HCT116 (cell line): ENCODE data around the gene SLC27A2. TPM values are rescaled to one million over a fixed set of nuclear protein-coding genes. Genes with fewer than 3 reads are reported as not detected.

ENCODE experiments used
- ATAC-seq: fragments of 200-7000 bp; cut with Tn5 transposase; 2 replicates; pipeline ENCODE4 v1.9.1; 2020; ENCODE audit warnings: mild to moderate bottlenecking, moderate library complexity
- BruUV-seq: library from RNA; stranded (reverse); fragments of 400-500 nt; replicated peaks from 2 replicates; lab custom pipeline; 2021; lab: Mats Ljungman, UMichigan
- CTCF ChIA-PET: fragments of 300-600 bp; sonication (Branson Sonifier 250); formaldehyde crosslinking; loops from one replicate; lab custom pipeline; 2021; ENCODE audit warnings: antibody characterized with exemption; lab: Charles Lee
- POLR2A ChIA-PET: fragments of 300-600, 350-600 bp; sonication (Branson Sonifier 250); formaldehyde crosslinking; loops from one replicate; lab custom pipeline; 2021; ENCODE audit warnings: antibody characterized with exemption; lab: Charles Lee
- RAD21 ChIA-PET, 2 experiments: fragments of 300-600 bp; sonication (Branson Sonifier 250); formaldehyde crosslinking; loops; one replicate each; lab custom pipeline; 2023; ENCODE audit warnings: low total read pairs in 2 of 2; ENCODE audit not compliant: uncharacterized antibody in 2 of 2, unreplicated experiment in 2 of 2, low non-redundant PET in 1 of 2; lab: Charles Lee
- DNase-seq: peaks from one replicate; pipeline ENCODE4 v3.0.0-alpha.2; 2010; ENCODE audit warnings: low read depth, low spot score
- H2AFZ ChIP-seq: fragments of 200-600 bp; shearing (Covaris generic), sonication (generic); 2 replicates; pipeline ENCODE4 v1.6.1; 2017; ENCODE audit warnings: low read depth, mixed run types, mixed read lengths, antibody characterized with exemption, low read length; ENCODE audit not compliant: poor library complexity, severe bottlenecking
- H3K27ac ChIP-seq: 2 replicates; pipeline ENCODE4 v1.5.1; 2012; ENCODE audit warnings: low read depth, low read length
- H3K27me3 ChIP-seq: fragments of 200-600 bp; sonication (generic); 2 replicates; pipeline ENCODE4 v1.6.1; 2016; ENCODE audit warnings: mixed run types, low read length, mixed read lengths; ENCODE audit not compliant: insufficient read depth
- H3K36me3 ChIP-seq, 2 experiments: fragments of 200-500 bp in 1 of 2; fragments of 200-600 bp in 1 of 2; sonication (Bioruptor generic) in 1 of 2; sonication (generic) in 1 of 2; 2 replicates each; pipeline versions ENCODE4 v1.5.1 to v1.6.1; 2014 to 2016; ENCODE audit warnings: low read length in 2 of 2, inconsistent platforms in 1 of 2, mixed read lengths in 1 of 2, mixed run types in 1 of 2; ENCODE audit not compliant: insufficient read depth in 2 of 2, control insufficient read depth in 1 of 2
- H3K4me1 ChIP-seq, 2 experiments: fragments of 200-600 bp in 1 of 2; sonication (generic) in 1 of 2; 2 replicates each; pipeline versions ENCODE4 v1.5.1 to v1.6.1; 2012 to 2017; ENCODE audit warnings: low read length in 2 of 2, inconsistent platforms in 1 of 2, mild to moderate bottlenecking in 1 of 2, mixed read lengths in 1 of 2, mixed run types in 1 of 2, moderate library complexity in 1 of 2; ENCODE audit not compliant: insufficient read depth in 2 of 2, control insufficient read depth in 1 of 2
- H3K4me2 ChIP-seq: fragments of 200-600 bp; sonication (generic); 2 replicates; pipeline ENCODE4 v1.6.1; 2017; ENCODE audit warnings: mixed run types, low read length, mixed read lengths
- H3K4me3 ChIP-seq, 2 experiments: fragments of 200-600 bp in 1 of 2; sonication (generic) in 1 of 2; replicated peaks in 1 of 2; 2 replicates each; pipeline ENCODE4 v1.5.1; 2011 to 2016; ENCODE audit warnings: low read length in 2 of 2, control low read depth in 1 of 2, low read depth in 1 of 2, mild to moderate bottlenecking in 1 of 2, mixed read lengths in 1 of 2, mixed run types in 1 of 2
- H3K79me2 ChIP-seq: fragments of 200-600 bp; sonication (generic); 2 replicates; pipeline ENCODE4 v1.6.1; 2017; ENCODE audit warnings: mild to moderate bottlenecking, mixed run types, low read length, moderate library complexity, mixed read lengths; ENCODE audit not compliant: insufficient read depth
- H3K9ac ChIP-seq: fragments of 200-600 bp; sonication (generic); 2 replicates; pipeline ENCODE4 v1.6.1; 2016; ENCODE audit warnings: low read length, mixed read lengths
- H3K9me2 ChIP-seq: fragments of 200-600 bp; sonication (generic), shearing (Covaris generic); 2 replicates; pipeline ENCODE4 v1.6.1; 2017; ENCODE audit warnings: mixed run types, mild to moderate bottlenecking, moderate library complexity; ENCODE audit not compliant: insufficient read depth
- H3K9me3 ChIP-seq, 2 experiments: fragments of 200-500 bp in 1 of 2; fragments of 200-600 bp in 1 of 2; sonication (Bioruptor generic) in 1 of 2; sonication (generic) in 1 of 2; 2 replicates each; pipeline ENCODE4 v1.6.1; 2014 to 2017; ENCODE audit warnings: low read length in 2 of 2, mixed read lengths in 2 of 2, inconsistent platforms in 1 of 2, low read depth in 1 of 2, mild to moderate bottlenecking in 1 of 2, mixed run types in 1 of 2, moderate library complexity in 1 of 2; ENCODE audit not compliant: control insufficient read depth in 1 of 2, insufficient read depth in 1 of 2
- H4K20me1 ChIP-seq: fragments of 200-600 bp; sonication (generic), shearing (Covaris generic); 2 replicates; pipeline ENCODE4 v1.6.1; 2017; ENCODE audit warnings: mixed run types, mild to moderate bottlenecking, moderate library complexity; ENCODE audit not compliant: insufficient read depth
- CBX3 ChIP-seq: IDR thresholded peaks from 2 replicates; pipeline ENCODE4 v1.6.1; 2012; ENCODE audit warnings: low read depth
- CTCF ChIP-seq, 3 experiments: fragments of 200-600 bp in 1 of 3; sonication (generic) in 1 of 3; IDR thresholded peaks in 2 of 3; conservative IDR thresholded peaks in 1 of 3; 2 replicates each; pipeline ENCODE4 v1.5.1; 2012 to 2017; ENCODE audit warnings: low read depth in 2 of 3, low read length in 2 of 3, antibody characterized with exemption in 1 of 3, borderline replicate concordance in 1 of 3, control low read depth in 1 of 3, mild to moderate bottlenecking in 1 of 3, mixed read lengths in 1 of 3, mixed run types in 1 of 3, moderate library complexity in 1 of 3; ENCODE audit not compliant: insufficient read depth in 1 of 3
- EGR1 ChIP-seq: IDR thresholded peaks from 2 replicates; pipeline ENCODE4 v1.6.1; 2012; ENCODE audit warnings: low read depth
- ELF1 ChIP-seq: IDR thresholded peaks from 2 replicates; pipeline ENCODE4 v1.6.1; 2012; ENCODE audit warnings: low read depth, borderline replicate concordance
- FOSL1 ChIP-seq: IDR thresholded peaks from 2 replicates; pipeline ENCODE4 v1.6.1; 2012; ENCODE audit warnings: low read depth
- JUND ChIP-seq: IDR thresholded peaks from 2 replicates; pipeline ENCODE4 v1.6.1; 2012
- POLR2A ChIP-seq: IDR thresholded peaks from 2 replicates; pipeline ENCODE4 v1.7.0; 2011; ENCODE audit warnings: borderline replicate concordance; ENCODE audit not compliant: insufficient read depth, insufficient read length; ENCODE audit errors: extremely low read depth
- POLR2AphosphoS5 ChIP-seq: IDR thresholded peaks from 2 replicates; pipeline ENCODE4 v1.6.1; 2011; ENCODE audit warnings: mild to moderate bottlenecking, low read depth, low read length, moderate library complexity
- SIN3A ChIP-seq: IDR thresholded peaks from 2 replicates; pipeline ENCODE4 v1.6.1; 2012; ENCODE audit warnings: low read depth
- SP1 ChIP-seq: IDR thresholded peaks from 2 replicates; pipeline ENCODE4 v1.6.1; 2012; ENCODE audit warnings: low read depth
- SRF ChIP-seq: IDR thresholded peaks from 2 replicates; pipeline ENCODE4 v1.6.1; 2012; ENCODE audit warnings: low read depth
- intact Hi-C: fragments of 100-400 bp; cut with micrococcal nuclease; formaldehyde crosslinking; loops from 2 replicates; pipeline ENCODE4 v1.10.0; 2022
- total RNA-seq: library from RNA; stranded (reverse); gene quantifications from one replicate; pipeline ENCODE4 v1.2.1, GENCODE V29; 2021; ENCODE audit not compliant: unreplicated experiment
- TF ChIP-seq, protein P1 (sequence below): IDR thresholded peaks from 2 replicates; pipeline ENCODE4 v1.6.1; 2011; ENCODE audit warnings: mild to moderate bottlenecking, low read length, moderate library complexity; ENCODE audit not compliant: insufficient replicate concordance; ENCODE audit errors: extremely low read depth

Gene SLC27A2
- total RNA-seq, 1 experiment from 2014 or later: 14.0 TPM

GRCh38 chr15:50238255-50238654 lies 56.3 kb downstream of the SLC27A2 start:
- Histone ChIP-seq H3K36me3 (no peaks in the 10 kb centered on the region), H3K9me3 (no peaks in the 10 kb centered on the region), H3K79me2 (no peaks in the 10 kb centered on the region), H3K4me3 (no peak overlapping the region), H2AFZ (no peak overlapping the region), H3K27ac (no peak overlapping the region), H3K4me1 (no peaks in the 10 kb centered on the region), H4K20me1 (no peaks in the 10 kb centered on the region), H3K27me3 (no peaks in the 10 kb centered on the region), H3K9me2 (no peaks in the 10 kb centered on the region), H3K4me2 (no peak overlapping the region), H3K9ac (no peak overlapping the region)
- BruUV-seq: no TSS peak
- ChIA-PET CTCF (no interaction called here), RAD21 (no interaction called here), POLR2A (no interaction called here)
- TF ChIP-seq, protein P1, sequence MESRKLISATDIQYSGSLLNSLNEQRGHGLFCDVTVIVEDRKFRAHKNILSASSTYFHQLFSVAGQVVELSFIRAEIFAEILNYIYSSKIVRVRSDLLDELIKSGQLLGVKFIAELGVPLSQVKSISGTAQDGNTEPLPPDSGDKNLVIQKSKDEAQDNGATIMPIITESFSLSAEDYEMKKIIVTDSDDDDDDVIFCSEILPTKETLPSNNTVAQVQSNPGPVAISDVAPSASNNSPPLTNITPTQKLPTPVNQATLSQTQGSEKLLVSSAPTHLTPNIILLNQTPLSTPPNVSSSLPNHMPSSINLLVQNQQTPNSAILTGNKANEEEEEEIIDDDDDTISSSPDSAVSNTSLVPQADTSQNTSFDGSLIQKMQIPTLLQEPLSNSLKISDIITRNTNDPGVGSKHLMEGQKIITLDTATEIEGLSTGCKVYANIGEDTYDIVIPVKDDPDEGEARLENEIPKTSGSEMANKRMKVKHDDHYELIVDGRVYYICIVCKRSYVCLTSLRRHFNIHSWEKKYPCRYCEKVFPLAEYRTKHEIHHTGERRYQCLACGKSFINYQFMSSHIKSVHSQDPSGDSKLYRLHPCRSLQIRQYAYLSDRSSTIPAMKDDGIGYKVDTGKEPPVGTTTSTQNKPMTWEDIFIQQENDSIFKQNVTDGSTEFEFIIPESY: no peak
- no peak for TF ChIP-seq SRF
- no peak for TF ChIP-seq CBX3
- TF ChIP-seq POLR2A: no peak
- TF ChIP-seq JUND: no peak
- ATAC-seq (no peak), DNase-seq (no peak)
- intact Hi-C loops: no loop called here

DNA sequence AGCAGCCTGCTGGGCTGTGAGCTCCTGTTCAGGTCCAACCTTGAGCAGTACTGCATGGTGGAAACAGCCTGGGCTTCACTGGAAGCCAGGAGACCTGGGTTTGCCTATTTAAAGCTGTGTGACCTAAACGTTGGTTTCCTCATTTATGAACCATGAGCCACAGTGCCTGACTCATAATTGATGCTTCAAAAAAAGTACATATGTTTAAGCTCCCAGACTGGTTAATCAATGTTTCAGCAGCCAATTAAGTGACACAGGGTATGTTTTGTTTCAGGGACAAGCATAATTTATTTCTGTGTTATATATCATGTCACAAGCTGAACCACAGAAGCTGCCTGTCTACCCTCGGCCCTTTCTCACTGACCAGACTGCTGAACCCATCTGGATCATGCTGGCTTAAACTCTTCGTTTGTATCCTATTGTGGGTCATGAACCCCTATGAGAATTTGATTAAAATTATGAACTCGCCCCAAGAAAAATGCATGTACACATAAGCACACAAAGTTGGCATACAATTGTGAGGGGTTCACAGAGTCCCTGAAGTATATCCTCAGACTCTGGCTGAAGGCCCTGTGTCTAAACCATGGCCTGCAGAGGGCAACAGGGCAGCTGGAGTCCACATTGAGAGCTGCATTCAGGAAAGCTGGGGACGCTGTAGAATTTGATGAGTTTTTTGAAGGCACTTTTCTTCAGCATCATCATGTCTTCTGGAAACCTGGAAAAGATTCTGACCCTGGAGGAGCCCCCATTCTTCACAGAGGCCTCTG lies 59.9 kb downstream of the SLC27A2 start:
- CTCF ChIA-PET: no interaction called here
- H3K27me3 ChIP-seq: no peaks in the 10 kb centered on the region
- RAD21 ChIA-PET: no interaction called here
- TF ChIP-seq JUND: no peak
- TF ChIP-seq SRF: no peak
- no peak for TF ChIP-seq FOSL1
- TF ChIP-seq POLR2AphosphoS5: no peak
- no peak for TF ChIP-seq EGR1
- TF ChIP-seq SIN3A: no peak
- TF ChIP-seq POLR2A: no peak
- no peak for TF ChIP-seq ELF1
- no peak for TF ChIP-seq CTCF (IDR thresholded peaks at IDR 0.05 in 2 of 3, conservative IDR thresholded peaks at IDR 0.05 in 1 of 3; ENCODE audit: borderline replicate concordance in 1 of 3, insufficient read depth in 1 of 3, low read depth in 2 of 3, low read length in 2 of 3)
- no peak for TF ChIP-seq SP1

More for the DNA sequence above, 59.9 kb downstream of the SLC27A2 start:
- Histone ChIP-seq H2AFZ (no peak overlapping the region), H3K27ac (no peak overlapping the region), H3K4me2 (no peak overlapping the region), H3K36me3 (no peaks in the 10 kb centered on the region), H3K79me2 (no peaks in the 10 kb centered on the region), H4K20me1 (no peaks in the 10 kb centered on the region), H3K9me2 (no peaks in the 10 kb centered on the region), H3K9ac (no peak overlapping the region), H3K4me3 (no peak overlapping the region), H3K4me1 (no peaks in the 10 kb centered on the region), H3K9me3 (no peaks in the 10 kb centered on the region)
- intact Hi-C loops: no loop called here
- POLR2A ChIA-PET: no interaction called here
- no TSS peak for BruUV-seq
- DNase-seq: no peak
- ATAC-seq: no peak
